NCI-H345 treated with DMSO at 0.1 percent for 48 hours (cell line): ENCODE measurements around the gene FLG2.
"Not testable (repeated sequence)": the region's sequence is repeated elsewhere in the genome, so short reads cannot be mapped to it uniquely, and the experiment has no call there.

Source experiments
- DNase-seq: peaks from one replicate; lab custom pipeline; 2025; ENCODE audit not compliant: unreplicated experiment; lab: John Stamatoyannopoulos, UW

FLG2 gene

DNA sequence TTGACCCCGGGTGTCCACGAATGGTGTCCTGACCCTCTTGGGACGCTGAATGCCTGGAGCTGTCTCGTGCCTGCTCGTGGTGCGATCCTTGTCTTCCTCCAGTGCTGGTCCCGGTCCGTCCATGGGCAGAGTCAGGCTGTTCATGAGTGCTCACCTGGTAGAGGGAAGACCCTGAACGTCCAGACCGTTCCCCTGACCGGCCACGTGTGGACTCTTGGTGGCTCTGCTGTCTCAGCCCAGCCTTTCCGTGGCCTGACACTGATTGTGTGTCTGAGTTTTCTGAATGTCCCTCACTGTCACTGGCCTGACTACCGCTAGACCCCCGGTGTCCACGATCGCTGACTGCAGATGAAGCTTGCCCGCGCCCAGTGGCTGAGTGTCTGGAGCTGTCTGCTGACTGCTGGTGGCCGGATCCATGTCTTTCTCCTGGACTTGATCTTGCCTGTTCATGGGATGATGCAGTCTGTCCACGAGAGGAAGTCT is 46.4 kb downstream of the FLG2 start:
- DNase-seq: no peak

DNA sequence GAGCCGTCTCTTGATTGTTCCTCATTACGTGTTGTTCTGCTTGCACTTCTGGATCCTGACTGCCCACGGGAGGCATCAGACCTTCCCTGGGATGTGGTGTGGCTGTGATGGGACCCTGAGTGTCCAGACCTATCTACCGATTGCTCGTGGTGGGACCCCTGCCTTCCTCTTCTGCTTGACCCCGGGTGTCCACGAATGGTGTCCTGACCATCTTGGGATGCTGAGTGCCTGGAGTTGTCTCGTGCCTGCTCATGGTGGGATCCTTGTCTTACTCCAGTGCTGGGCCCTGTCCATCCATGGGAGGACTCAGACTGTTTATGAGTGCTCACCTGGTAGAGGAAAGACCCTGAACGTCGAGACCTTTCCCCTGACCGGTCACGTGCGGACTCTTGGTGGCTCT is 47.6 kb downstream of the FLG2 start:
- not testable (repeated sequence) for DNase-seq

DNA sequence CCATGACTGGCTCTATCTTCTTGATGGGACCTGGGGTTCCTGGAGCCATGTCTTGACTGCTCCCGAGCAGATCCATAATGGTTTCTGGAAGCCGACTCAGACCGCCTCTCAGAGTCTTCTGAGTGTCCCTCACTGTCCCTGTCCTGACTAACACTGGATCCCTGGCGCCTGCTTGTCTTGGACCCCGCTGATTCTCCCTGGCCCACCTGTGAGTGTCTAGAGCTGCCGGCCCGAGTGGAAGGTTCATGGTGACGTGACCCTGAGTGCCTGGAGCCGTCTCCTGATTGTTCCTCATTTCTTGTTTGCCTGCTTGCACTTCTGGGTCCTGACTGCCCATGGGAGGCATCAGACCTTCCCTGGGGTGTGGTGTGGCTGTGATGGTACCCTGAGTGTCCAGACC is 49.9 kb downstream of the FLG2 start:
- no peak for DNase-seq

DNA sequence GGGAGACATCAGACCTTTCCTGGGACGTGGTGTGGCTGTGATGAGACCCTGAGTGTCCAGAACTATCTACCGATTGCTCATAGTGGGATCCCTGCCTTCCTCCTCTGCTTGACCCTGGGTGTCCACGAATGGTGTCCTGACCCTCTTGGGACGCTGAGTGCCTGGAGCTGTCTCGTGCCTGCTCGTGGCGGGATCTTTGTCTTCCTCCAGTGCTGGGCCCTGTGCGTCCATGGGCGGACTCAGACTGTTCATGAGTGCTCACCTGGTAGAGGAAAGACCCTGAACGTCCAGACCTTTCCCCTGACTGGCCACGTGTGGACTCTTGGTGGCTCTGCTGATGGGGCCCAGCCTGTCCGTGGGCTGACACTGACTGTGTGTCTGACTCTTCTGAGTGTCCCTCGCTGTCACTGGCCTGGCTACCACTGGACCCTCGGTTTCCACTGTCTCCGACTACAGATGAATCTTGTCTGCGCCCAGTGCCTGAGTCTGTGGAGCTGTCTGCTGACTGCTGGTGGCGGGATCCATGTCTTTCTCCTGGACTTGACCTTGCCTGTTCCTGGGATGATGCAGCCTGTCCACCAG is 50.4 kb downstream of the FLG2 start:
- not testable (repeated sequence) for DNase-seq

DNA sequence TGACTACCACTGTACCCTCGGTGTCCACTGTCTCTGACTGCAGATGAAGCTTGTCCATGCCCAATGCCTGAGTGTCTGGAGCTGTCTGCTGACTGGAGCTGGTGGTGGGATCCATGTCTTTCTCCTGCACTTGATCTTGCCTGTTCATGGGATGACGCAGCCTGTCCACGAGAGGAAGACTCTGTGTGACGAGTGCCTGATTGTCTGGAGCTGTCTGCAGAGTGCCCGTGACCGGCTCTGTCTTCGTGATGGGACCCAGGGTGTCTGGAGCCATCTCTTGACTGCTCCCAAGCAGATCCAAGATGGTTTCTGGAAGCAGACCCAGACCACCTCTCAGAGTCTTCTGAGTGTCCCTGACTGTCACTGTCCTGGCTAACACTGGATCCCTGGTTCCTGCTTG is 51.0 kb downstream of the FLG2 start:
- not testable (repeated sequence) for DNase-seq

DNA sequence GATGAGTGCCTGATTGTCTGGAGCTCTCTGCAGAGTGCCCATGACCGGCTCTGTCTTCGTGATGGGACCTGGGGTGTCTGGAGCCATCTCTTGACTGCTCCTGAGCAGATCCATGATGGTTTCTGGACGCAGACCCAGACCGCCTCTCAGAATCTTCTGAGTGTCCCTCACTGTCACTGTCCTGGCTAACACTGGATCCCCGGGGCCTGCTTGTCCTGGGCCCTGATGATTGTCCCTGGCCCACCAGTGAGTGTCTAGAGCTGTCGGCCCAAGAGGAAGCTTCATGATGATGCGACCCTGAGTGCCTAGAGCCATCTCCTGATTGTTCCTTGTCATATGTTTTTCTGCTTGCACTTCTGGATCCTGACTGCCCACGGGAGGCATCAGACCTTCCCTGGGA is 51.8 kb downstream of the FLG2 start:
- not testable (repeated sequence) for DNase-seq

DNA sequence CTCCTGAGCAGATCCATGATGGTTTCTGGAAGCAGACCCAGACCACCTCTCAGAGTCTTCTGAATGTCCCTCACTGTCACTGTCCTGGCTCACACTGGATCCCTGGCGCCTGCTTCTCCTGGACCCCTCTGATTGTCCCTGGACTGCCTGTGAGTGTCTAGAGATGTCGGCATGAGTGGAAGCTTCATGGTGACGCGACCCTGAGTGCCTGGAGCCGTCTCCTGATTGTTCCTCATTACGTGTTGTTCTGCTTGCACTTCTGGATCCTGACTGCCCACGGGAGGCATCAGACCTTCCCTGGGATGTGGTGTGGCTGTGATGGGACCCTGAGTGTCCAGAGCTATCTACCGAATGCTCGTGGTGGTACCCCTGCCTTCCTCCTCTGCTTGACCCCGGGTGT is 53.7 kb downstream of the FLG2 start:
- not testable (repeated sequence) for DNase-seq

DNA sequence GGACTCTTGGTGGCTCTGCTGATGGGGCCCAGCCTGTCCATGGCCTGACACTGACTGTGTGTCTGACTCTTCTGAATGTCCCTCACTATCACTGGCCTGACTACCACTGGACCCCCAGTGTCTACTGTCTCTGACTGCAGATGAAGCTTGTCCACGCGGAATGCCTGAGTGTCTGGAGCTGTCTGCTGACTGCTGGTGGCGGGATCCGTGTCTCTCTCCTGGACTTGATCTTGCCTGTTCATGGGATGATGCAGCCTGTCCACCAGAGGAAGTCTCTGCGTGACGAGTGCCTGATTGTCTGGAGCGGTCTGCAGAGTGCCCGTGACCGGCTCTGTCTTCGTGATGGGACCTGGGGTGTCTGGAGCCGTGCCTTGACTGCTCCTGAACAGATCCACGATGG is 55.0 kb downstream of the FLG2 start:
- not testable (repeated sequence) for DNase-seq

DNA sequence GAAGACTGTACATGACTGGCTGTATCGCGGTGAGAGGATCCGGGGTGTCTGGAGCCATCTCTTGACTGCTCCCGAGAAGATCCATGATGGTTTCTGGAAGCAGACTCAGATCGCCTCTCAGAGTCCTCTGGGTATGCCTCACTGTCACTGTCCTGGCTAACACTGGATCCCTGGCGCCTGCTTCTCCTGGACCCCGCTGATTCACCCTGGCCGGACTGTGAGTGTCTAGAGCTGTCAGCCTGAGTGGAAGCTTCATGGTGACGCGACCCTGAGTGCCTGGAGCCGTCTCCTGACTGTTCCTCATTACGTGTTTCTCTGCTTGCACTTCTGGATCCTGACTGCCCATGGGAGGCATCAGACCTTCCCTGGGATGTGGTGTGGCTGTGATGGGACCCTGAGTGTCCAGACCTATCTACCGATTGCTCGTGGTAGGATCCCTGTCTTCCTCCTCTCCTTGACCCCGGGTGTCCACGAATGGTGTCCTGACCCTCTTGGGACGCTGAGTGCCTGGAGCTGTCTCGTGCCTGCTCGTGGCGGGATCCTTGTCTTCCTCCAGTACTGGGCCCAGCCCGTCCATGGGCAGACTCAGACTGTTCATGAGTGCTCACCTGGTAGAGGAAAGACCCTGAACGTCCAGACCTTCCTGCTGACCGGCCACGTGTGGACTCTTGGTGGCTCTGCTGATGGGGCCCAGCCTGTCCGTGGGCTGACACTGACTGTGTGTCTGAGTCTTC is 56.5 kb downstream of the FLG2 start:
- DNase-seq: not testable (repeated sequence)
